Heart left ventricle (tissue), 16 donors: Measurements from ENCODE around the gene SLC25A28. TPM values are rescaled to one million over a fixed set of nuclear protein-coding genes. Genes with fewer than 3 reads are reported as not detected.

Source experiments
- ATAC-seq, 4 donors: fragments of 200-7000 bp; cut with Tn5 transposase; one replicate each; pipeline ENCODE4 v1.9.1; 2020 to 2022; ENCODE audit warnings: moderate library complexity in 4 of 4, mild to moderate bottlenecking in 3 of 4, moderate number of reproducible peaks in 1 of 4
- DNase-seq, 5 donors: peaks; one replicate each; pipeline ENCODE4 v3.0.0-alpha.2; 2020
- H3K27ac ChIP-seq, 12 donors: fragments of 200-600 bp; sonication (generic) in 4 of 12; one replicate each; pipeline versions ENCODE4 v1.5.0 to v1.8.0; 2016 to 2022; ENCODE audit warnings: mild to moderate bottlenecking in 2 of 12
- H3K27me3 ChIP-seq, 9 donors: fragments of 200-600 bp; sonication (generic) in 2 of 9; one replicate each; pipeline versions ENCODE4 v1.5.1 to v1.8.0; 2016 to 2022; ENCODE audit warnings: mild to moderate bottlenecking in 3 of 9
- H3K36me3 ChIP-seq, 9 donors: fragments of 200-600 bp; sonication (generic) in 2 of 9; one replicate each; pipeline versions ENCODE4 v1.5.0 to v1.8.0; 2018 to 2022; ENCODE audit warnings: mild to moderate bottlenecking in 2 of 9
- H3K4me1 ChIP-seq, 12 donors: fragments of 200-600 bp; sonication (generic) in 4 of 12; one replicate each; pipeline versions ENCODE4 v1.5.0 to v1.8.0; 2016 to 2022; ENCODE audit warnings: mild to moderate bottlenecking in 3 of 12
- H3K4me3 ChIP-seq, 12 donors: fragments of 200-600 bp; sonication (generic) in 4 of 12; one replicate each; pipeline versions ENCODE4 v1.5.0 to v1.8.0; 2017 to 2022; ENCODE audit warnings: mild to moderate bottlenecking in 9 of 12, moderate library complexity in 4 of 12
- H3K9me3 ChIP-seq, 12 donors: fragments of 200-600 bp; sonication (generic) in 4 of 12; one replicate each; pipeline versions ENCODE4 v1.5.0 to v1.8.0; 2016 to 2022; ENCODE audit warnings: mild to moderate bottlenecking in 1 of 12
- CTCF ChIP-seq, 12 donors: fragments of 200-600 bp; sonication (generic) in 4 of 12; IDR thresholded peaks; one replicate each; pipeline versions ENCODE4 v1.5.0 to v1.8.0; 2018 to 2022; ENCODE audit warnings: antibody characterized with exemption in 12 of 12, mild to moderate bottlenecking in 5 of 12
- POLR2A ChIP-seq, 2 donors: fragments of 450-650 bp; IDR thresholded peaks; one replicate each; pipeline ENCODE4 v1.6.1; 2017; ENCODE audit warnings: antibody characterized with exemption in 2 of 2, mild to moderate bottlenecking in 2 of 2, moderate library complexity in 2 of 2
- WGBS, 4 donors: extraction: QIAGEN DNeasy Blood & Tissue Kit in 2 of 4; methylation state at CpG; one replicate each; pipeline versions ENCODE4 v1.1.5 to v1.1.7; 2013 to 2018; 5-methylcytosine and 5-hydroxymethylcytosine counted together
- intact Hi-C, 10 donors: fragments of 100-400 bp; cut with DNase I; formaldehyde crosslinking; loops; one replicate each; pipeline versions ENCODE4 v1.11.1 to v1.14.2; 2022
- polyA plus RNA-seq, 2 donors: library from polyadenylated mRNA; stranded (reverse); fragments of 200-250 nt; gene quantifications; one replicate each; pipeline ENCODE4 v1.2.3, GENCODE V29; 2013
- total RNA-seq, 9 donors: library from RNA; depleted of rRNA in 2 of 9; stranded (reverse); fragments of >200 nt in 2 of 9; fragmentation: NEBNext Ultra II Directional in 3 of 9; extraction: Animal tissue kit (Norgen Biotek cat#: 25700) in 3 of 9; gene quantifications; one replicate each; pipeline versions ENCODE4 v1.1.0 to v1.2.4, GENCODE V29; 2016 to 2023
- donor health status: ischemic (EF 13 %, LVEDD 7.1; RV severe dilation, severe dysfunction).
- donor health status: healthy with polysubstance abuse.
- donor health status: DM: no; HTN: yes; CAD: no.
- donor health status: DM: no; HTN: no; CAD: no.
- donor health status: ischemic (EF 25% LVEDD 6.9; RV normal size, moderate dysfunction).
- donor health status: ischemic (EF 25% LVEDD 5.7; RV mildly dilated, moderate dysfunction).
- donor health status: healthy.
- donor health status: DM: yes; HTN: yes; CAD: no.
- donor health status: ischemic (EF 35%, LVEDD 5.7; RV mildly dilated, moderate dysfunction).
- donor health status: nonischemic (EF 11% LVEDD 7.7; RV severe dilation, severe dysfunction).
- donor health status: DM: yes; HTN: yes; CAD: no.
- donor health status: PGD.
- donor health status: ischemic (EF 29% LVEDD 5.4; RV normal size, mild dysfunction).
- donor health status: nonischemic (EF 23%, LVEDD 6.1; RV moderate dilation, normal function).

The SLC25A28 gene
- total and polyA plus RNA-seq, 11 donors, result 15.3 to 56.3 (median 34.7) TPM

GRCh38 chr10:99654390-99655175 is 34.3 kb upstream of the SLC25A28 start:
- Histone ChIP-seq H3K4me3 (no peak overlapping the region), H3K4me1 (peaks cover 0 to 17% (median 5%) of the 10 kb centered on the region in 12 donors), H3K36me3 (no peaks in the 10 kb centered on the region), H3K27ac (no peak overlapping the region), H3K9me3 (no peaks in the 10 kb centered on the region), H3K27me3 (no peaks in the 10 kb centered on the region)
- intact Hi-C loops, result loop anchor here in 4 of 10 donors (5.0 kb wide), 1 partner anchor 32 kb away; the partner anchor contains the start of gene SLC25A28 (in 4 of the 4)
- ATAC-seq (no peak), DNase-seq (no peak)
- WGBS, 4 donors, result 89 to 90% (median 90%) methylated on average over 9 of the region's 9 CpGs
- TF ChIP-seq CTCF (IDR thresholded peaks at IDR 0.05), result no peak
- no peak for TF ChIP-seq POLR2A (IDR thresholded peaks at IDR 0.05)

- 93 to 95% (median 94%) methylated on average over 4 of the region's 4 CpGs for WGBS, 4 donors
- H3K27ac ChIP-seq, result no peak overlapping the region
These were observed 32.7 kb upstream of the SLC25A28 start for GRCh38 chr10:99652800-99653390.

GRCh38 chr10:99648717-99649116 is 28.5 kb upstream of the SLC25A28 start:
- TF ChIP-seq POLR2A (IDR thresholded peaks at IDR 0.05) (no peak), CTCF (IDR thresholded peaks at IDR 0.05) (no peak)
- no peaks in the 10 kb centered on the region for H3K27me3 ChIP-seq
- DNase-seq, result no peak
- no peaks in the 10 kb centered on the region for H3K36me3 ChIP-seq
- H3K4me3 ChIP-seq, result no peak overlapping the region
- no peaks in the 10 kb centered on the region for H3K4me1 ChIP-seq
- no peak for ATAC-seq
- no peak overlapping the region for H3K27ac ChIP-seq
- 0 to 69% (median 0%) methylated on average over 1 of the region's 1 CpG for WGBS, 4 donors
- intact Hi-C loops, result no loop called here
- H3K9me3 ChIP-seq, result peaks cover 0 to 12% (median 0%) of the 10 kb centered on the region in 12 donors

More at GRCh38 chr10:99652800-99653390, 32.7 kb upstream of the SLC25A28 start:
- Histone ChIP-seq H3K9me3 (peaks cover 0 to 6% (median 0%) of the 10 kb centered on the region in 12 donors), H3K36me3 (no peaks in the 10 kb centered on the region), H3K27me3 (no peaks in the 10 kb centered on the region), H3K4me1 (peaks cover 0 to 8% (median 0%) of the 10 kb centered on the region in 12 donors), H3K4me3 (no peak overlapping the region)
- DNase-seq (no peak), ATAC-seq (no peak)
- TF ChIP-seq CTCF (IDR thresholded peaks at IDR 0.05) (no peak), POLR2A (IDR thresholded peaks at IDR 0.05) (no peak)
- intact Hi-C loops, result no loop called here

- intact Hi-C loops, result no loop called here
- Histone ChIP-seq H3K27me3 (no peaks in the 10 kb centered on the region), H3K4me1 (no peaks in the 10 kb centered on the region), H3K9me3 (peaks cover 0 to 12% (median 0%) of the 10 kb centered on the region in 12 donors), H3K36me3 (no peaks in the 10 kb centered on the region), H3K4me3 (no peak overlapping the region), H3K27ac (no peak overlapping the region)
- DNase-seq (no peak), ATAC-seq (no peak)
- TF ChIP-seq POLR2A (IDR thresholded peaks at IDR 0.05) (no peak), CTCF (IDR thresholded peaks at IDR 0.05) (no peak)
- 76 to 92% (median 87%) methylated on average over 2 of the region's 2 CpGs for WGBS, 4 donors
These were observed 27.4 kb upstream of the SLC25A28 start for GRCh38 chr10:99647601-99648151.
